Activated B cell treated with CpG ODN at 0.5 μM for 24 hours (primary cell): Measurements from ENCODE around the gene SMC4. TPM values are rescaled to one million over a fixed set of nuclear protein-coding genes. Genes with fewer than 3 reads are reported as not detected.

Experiments used
- ATAC-seq: fragments of 200-7000 bp; cut with Tn5 transposase; one replicate; pipeline ENCODE4 v1.10.0; 2021; ENCODE audit warnings: low read depth, mild to moderate bottlenecking, moderate library complexity
- CTCF ChIA-PET: fragments of 350-600 bp; sonication (Branson Sonifier 250); formaldehyde crosslinking; loops from one replicate; lab custom pipeline; 2021; ENCODE audit warnings: antibody characterized with exemption; lab: Charles Lee
- POLR2A ChIA-PET: fragments of 350-600 bp; sonication (Branson Sonifier 250); formaldehyde crosslinking; loops from one replicate; lab custom pipeline; 2021; ENCODE audit warnings: antibody characterized with exemption; lab: Charles Lee
- DNase-seq: peaks from one replicate; pipeline ENCODE4 v3.0.0; 2022
- H3K27ac Mint-ChIP-seq: one replicate; pipeline ENCODE4 v1.8.0; 2020; ENCODE audit warnings: mixed read lengths
- H3K27me3 Mint-ChIP-seq: one replicate; pipeline ENCODE4 v1.8.0; 2021; ENCODE audit warnings: mixed read lengths
- H3K36me3 Mint-ChIP-seq: one replicate; pipeline ENCODE4 v1.8.0; 2021; ENCODE audit warnings: low read depth, mixed read lengths
- H3K4me1 Mint-ChIP-seq: one replicate; pipeline ENCODE4 v1.8.0; 2021; ENCODE audit warnings: mixed read lengths
- H3K4me3 Mint-ChIP-seq: one replicate; pipeline ENCODE4 v1.8.0; 2020; ENCODE audit warnings: mild to moderate bottlenecking, mixed read lengths
- H3K9me3 Mint-ChIP-seq: one replicate; pipeline ENCODE4 v1.8.0; 2020; ENCODE audit warnings: mixed read lengths
- CTCF ChIP-seq: fragments of 200-600 bp; IDR thresholded peaks from one replicate; pipeline ENCODE4 v1.8.0; 2022; ENCODE audit warnings: antibody characterized with exemption, mild to moderate bottlenecking
- intact Hi-C: fragments of 100-400 bp; cut with micrococcal nuclease; formaldehyde crosslinking; loops from one replicate; pipeline ENCODE4 v1.15.1; 2024
- total RNA-seq: library from RNA; stranded (reverse); gene quantifications from 2 replicates; pipeline ENCODE4 v1.2.3, GENCODE V29; 2022

The SMC4 gene
- total RNA-seq, 1 donor from 2014 or later, result 40.4 TPM

- no peak overlapping the region for H3K4me3 Mint-ChIP-seq
- POLR2A ChIA-PET, result no interaction called here
- DNase-seq (no peak), ATAC-seq (no peak)
- H3K27ac Mint-ChIP-seq, result no peak overlapping the region
- TF ChIP-seq CTCF, result no peak
- H3K27me3 Mint-ChIP-seq, result no peaks in the 10 kb centered on the region
- H3K9me3 Mint-ChIP-seq, result peaks cover 21% of the 10 kb centered on the region
- peaks cover 4% of the 10 kb centered on the region for H3K4me1 Mint-ChIP-seq
- CTCF ChIA-PET, result no interaction called here
- intact Hi-C loops, result no loop called here
- peaks cover 5% of the 10 kb centered on the region for H3K36me3 Mint-ChIP-seq
These were observed 73.8 kb downstream of the SMC4 start for GRCh38 chr3:160473221-160473620.

- Mint-ChIP-seq H3K27ac (no peak overlapping the region), H3K4me3 (no peak overlapping the region), H3K36me3 (peaks cover 5% of the 10 kb centered on the region), H3K9me3 (peaks cover 19% of the 10 kb centered on the region), H3K4me1 (peaks cover 4% of the 10 kb centered on the region), H3K27me3 (no peaks in the 10 kb centered on the region)
- intact Hi-C loops, result no loop called here
- ATAC-seq (no peak), DNase-seq (no peak)
- CTCF ChIA-PET, result no interaction called here
- POLR2A ChIA-PET, result no interaction called here
- no peak for TF ChIP-seq CTCF
These were observed 74.5 kb downstream of the SMC4 start for GRCh38 chr3:160473978-160474377.

DNA sequence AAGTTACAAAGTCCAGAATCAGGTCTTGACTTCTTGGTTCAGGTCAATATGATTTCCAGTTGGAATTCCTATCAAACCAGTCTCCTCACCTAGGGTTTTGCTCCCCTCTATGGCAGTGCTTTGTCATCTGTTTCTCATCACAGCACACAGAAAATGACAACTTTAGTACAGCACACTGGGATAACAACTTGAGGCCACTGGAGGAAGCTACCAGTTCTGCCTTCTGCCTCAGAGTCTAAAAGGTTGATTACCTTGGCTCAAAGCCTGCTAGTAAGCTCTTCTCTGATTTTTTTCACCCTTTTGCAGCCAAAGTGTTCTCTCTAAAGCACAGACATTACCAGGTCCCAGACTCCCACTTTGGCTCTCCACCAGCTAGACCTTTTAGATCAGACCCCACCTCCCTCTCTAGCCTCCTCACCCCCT lies 75.0 kb downstream of the SMC4 start:
- POLR2A ChIA-PET, result no interaction called here
- CTCF ChIA-PET, result no interaction called here
- H3K27me3 Mint-ChIP-seq, result no peaks in the 10 kb centered on the region

DNA sequence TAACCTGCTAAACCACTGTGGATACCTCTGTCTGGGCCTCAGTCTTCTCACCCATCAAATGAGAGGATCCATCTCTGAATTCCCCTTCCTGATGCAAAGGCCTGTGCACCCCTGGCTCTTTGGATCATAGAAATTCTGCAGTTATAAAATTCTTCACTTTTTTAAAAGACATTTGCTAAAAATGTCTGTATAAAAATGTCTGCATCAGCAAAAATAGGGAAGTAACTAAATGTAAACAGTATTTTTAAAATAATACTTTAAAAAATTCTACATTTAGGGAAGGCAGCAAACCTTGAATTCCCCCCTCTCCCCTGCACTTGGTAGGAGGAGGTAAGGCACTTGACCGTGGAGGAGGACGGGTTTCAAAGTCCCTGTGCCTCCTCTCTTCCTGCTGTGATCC lies 75.7 kb downstream of the SMC4 start:
- ATAC-seq, result no peak
- Mint-ChIP-seq H3K27me3 (no peaks in the 10 kb centered on the region), H3K4me3 (no peak overlapping the region), H3K9me3 (peaks cover 10% of the 10 kb centered on the region), H3K4me1 (peaks cover 4% of the 10 kb centered on the region), H3K36me3 (no peaks in the 10 kb centered on the region), H3K27ac (no peak overlapping the region)
- TF ChIP-seq CTCF, result no peak
- intact Hi-C loops, result no loop called here
- DNase-seq, result no peak
- ChIA-PET POLR2A (no interaction called here), CTCF (no interaction called here)

More for the DNA sequence above, 75.0 kb downstream of the SMC4 start:
- ATAC-seq, result no peak
- Mint-ChIP-seq H3K9me3 (peaks cover 16% of the 10 kb centered on the region), H3K36me3 (peaks cover 5% of the 10 kb centered on the region), H3K4me1 (peaks cover 4% of the 10 kb centered on the region), H3K27ac (no peak overlapping the region), H3K4me3 (no peak overlapping the region)
- no peak for TF ChIP-seq CTCF
- no peak for DNase-seq
- intact Hi-C loops, result no loop called here

DNA sequence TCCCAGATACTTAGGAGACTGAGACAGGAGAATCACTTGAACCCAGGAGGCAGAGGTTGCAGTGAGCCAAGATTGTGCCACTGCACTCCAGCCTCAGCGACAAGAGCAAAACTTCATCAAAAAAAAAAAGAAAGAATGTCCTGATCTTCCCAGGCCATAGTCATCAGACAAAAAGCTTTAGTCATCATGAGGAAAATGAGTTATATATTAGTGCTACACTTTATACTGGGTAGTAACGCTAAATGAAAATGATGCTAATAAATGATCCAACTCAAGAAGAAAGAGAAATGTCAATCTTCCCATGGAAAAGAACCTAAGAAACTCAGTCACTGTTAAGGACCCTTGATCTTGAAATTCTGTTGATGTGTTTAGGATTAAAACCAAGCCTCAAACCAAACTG lies 76.4 kb downstream of the SMC4 start:
- H3K4me3 Mint-ChIP-seq, result no peak overlapping the region
- CTCF ChIA-PET, result no interaction called here
- POLR2A ChIA-PET, result no interaction called here
- H3K36me3 Mint-ChIP-seq, result no peaks in the 10 kb centered on the region
- H3K27ac Mint-ChIP-seq, result no peak overlapping the region
- intact Hi-C loops, result no loop called here
- no peak for TF ChIP-seq CTCF
- no peaks in the 10 kb centered on the region for H3K27me3 Mint-ChIP-seq
- peaks cover 4% of the 10 kb centered on the region for H3K4me1 Mint-ChIP-seq
- peaks cover 6% of the 10 kb centered on the region for H3K9me3 Mint-ChIP-seq
- DNase-seq, result no peak
- ATAC-seq, result no peak
